ENCODE data around the gene OR11A1. TPM values are rescaled to one million over a fixed set of nuclear protein-coding genes. Genes with fewer than 3 reads are reported as not detected.

OR11A1 gene
- total and polyA plus RNA-seq, 2 donors, result not detected

- H3K4me3 ChIP-seq (ENCODE audit: low read depth, low read length), result no peak overlapping the region
- WGBS, result 43% methylated on average over 1 of the region's 1 CpG
- no peaks in the 10 kb centered on the region for H3K36me3 ChIP-seq (ENCODE audit: insufficient read depth)
- H3K27ac ChIP-seq (ENCODE audit: low read depth), result no peak overlapping the region
- DNase-seq (ENCODE audit: extremely low spot score), result no peak
- H3K4me1 ChIP-seq (ENCODE audit: insufficient read depth), result no peaks in the 10 kb centered on the region
These were observed 53.1 kb downstream of the OR11A1 start for GRCh38 chr6:29403801-29404200.

GRCh38 chr6:29399525-29399924 lies 57.3 kb downstream of the OR11A1 start:
- no peaks in the 10 kb centered on the region for H3K4me1 ChIP-seq (ENCODE audit: insufficient read depth)
- no peaks in the 10 kb centered on the region for H3K36me3 ChIP-seq (ENCODE audit: insufficient read depth)
- no peak overlapping the region for H3K27ac ChIP-seq (ENCODE audit: low read depth)
- no peak overlapping the region for H3K4me3 ChIP-seq (ENCODE audit: low read depth, low read length)
- DNase-seq (ENCODE audit: extremely low spot score), result no peak
- 52% methylated on average over 2 of the region's 2 CpGs for WGBS

DNA sequence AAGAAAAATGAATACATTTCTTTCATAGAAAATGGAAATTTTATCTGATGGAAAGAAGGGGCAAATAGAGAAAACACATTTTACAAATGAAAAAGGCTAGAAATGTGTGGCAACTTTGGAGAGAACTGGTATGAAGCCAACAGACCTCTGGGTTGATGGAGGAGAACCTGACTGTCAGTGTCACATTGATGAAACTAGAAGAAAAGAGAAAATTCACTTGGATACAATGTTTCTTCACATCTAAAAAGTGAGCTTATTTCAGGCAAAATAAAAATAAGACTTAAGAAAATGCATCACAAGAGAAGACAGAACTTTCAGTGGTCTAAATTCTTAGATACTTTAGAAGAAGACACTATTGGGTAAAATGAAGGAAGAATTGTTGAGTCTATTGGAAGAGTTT lies 61.5 kb downstream of the OR11A1 start, which contains the start of gene OR12D2:
Gene OR12D2 (plus strand): TSS at position 301 of the 400 bp plus-strand sequence. CDS start 1,069 bp downstream, outside the sequence.
- Histone ChIP-seq H3K4me1 (ENCODE audit: insufficient read depth) (no peaks in the 10 kb centered on the region), H3K4me3 (ENCODE audit: low read depth, low read length) (no peak within 1 kb of the TSS), H3K36me3 (ENCODE audit: insufficient read depth) (no peaks in the 10 kb centered on the region), H3K27ac (ENCODE audit: low read depth) (no peak within 1 kb of the TSS)
- DNase-seq (ENCODE audit: extremely low spot score), result no peak

DNA sequence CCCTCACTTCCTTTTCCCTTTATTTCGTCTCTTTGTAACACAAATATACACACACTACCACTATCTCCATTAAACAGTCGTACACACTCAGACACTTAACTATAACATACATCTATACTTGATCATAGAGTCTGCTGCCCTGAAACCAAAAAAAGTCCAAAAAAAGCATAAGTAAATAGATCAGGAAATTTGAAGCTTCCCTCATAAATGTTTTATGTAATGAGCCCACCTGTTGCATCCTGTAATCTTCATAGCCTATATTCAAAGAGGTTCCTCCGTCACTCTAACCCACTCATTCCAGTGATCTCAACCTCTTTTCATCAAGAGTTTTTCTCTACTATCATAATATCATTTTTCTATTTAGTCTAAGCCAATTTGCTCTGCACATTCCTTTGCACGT lies 68.3 kb downstream of the OR11A1 start:
- DNase-seq (ENCODE audit: extremely low spot score), result no peak
- 46% methylated on average over 4 of the region's 4 CpGs for WGBS
- Histone ChIP-seq H3K4me1 (ENCODE audit: insufficient read depth) (no peaks in the 10 kb centered on the region), H3K27ac (ENCODE audit: low read depth) (no peak overlapping the region), H3K4me3 (ENCODE audit: low read depth, low read length) (no peak overlapping the region), H3K36me3 (ENCODE audit: insufficient read depth) (no peaks in the 10 kb centered on the region)

DNA sequence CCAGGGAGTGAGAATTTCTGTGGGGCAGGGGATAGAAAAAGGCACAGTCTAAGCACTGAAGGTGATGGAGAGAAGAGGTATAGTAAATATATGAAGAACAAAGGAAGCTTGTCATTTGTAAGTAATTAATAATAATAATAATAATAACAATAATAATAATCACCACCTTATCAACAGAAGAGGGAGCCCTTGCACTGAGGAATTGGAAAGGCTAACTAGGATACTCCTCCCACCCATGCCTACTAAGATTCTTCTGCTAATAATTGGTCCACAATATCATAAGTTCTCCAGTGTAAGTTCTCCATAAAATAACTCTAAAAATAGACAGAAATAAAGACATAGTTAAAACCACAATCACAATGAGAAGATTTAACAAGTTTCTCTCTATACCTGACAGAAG lies 80.9 kb downstream of the OR11A1 start:
- no peak for DNase-seq (ENCODE audit: extremely low spot score)
- H3K27ac ChIP-seq (ENCODE audit: low read depth), result no peak overlapping the region

More for the DNA sequence above, 80.9 kb downstream of the OR11A1 start:
- H3K4me3 ChIP-seq (ENCODE audit: low read depth, low read length), result no peak overlapping the region
- no peaks in the 10 kb centered on the region for H3K36me3 ChIP-seq (ENCODE audit: insufficient read depth)
- H3K4me1 ChIP-seq (ENCODE audit: insufficient read depth), result no peaks in the 10 kb centered on the region

Other genes with a start within 250 kb of the OR11A1 start
- not detected for gene OR14J1, start 155.4 kb downstream of the OR11A1 start, total RNA-seq
- not detected for gene OR14J1, start 155.4 kb downstream of the OR11A1 start, polyA plus RNA-seq
- not detected for gene OR5V1, start 88.2 kb downstream of the OR11A1 start, total RNA-seq
- not detected for gene OR5V1, start 88.2 kb downstream of the OR11A1 start, polyA plus RNA-seq
- gene OR12D3, start 81.8 kb downstream of the OR11A1 start, total RNA-seq, result not detected
- gene OR12D3, start 81.8 kb downstream of the OR11A1 start, polyA plus RNA-seq, result not detected
- gene OR12D2, start 61.4 kb downstream of the OR11A1 start, total RNA-seq, result not detected
- gene OR12D2, start 61.4 kb downstream of the OR11A1 start, polyA plus RNA-seq, result not detected
- gene OR12D1, start 42.1 kb downstream of the OR11A1 start, total RNA-seq, result not detected
- not detected for gene OR12D1, start 42.1 kb downstream of the OR11A1 start, polyA plus RNA-seq
- gene OR10C1, start 17.8 kb downstream of the OR11A1 start, total RNA-seq, result not detected
- gene OR10C1, start 17.8 kb downstream of the OR11A1 start, polyA plus RNA-seq, result not detected
- not detected for gene OR2H1, start 84 bp upstream of the OR11A1 start, total RNA-seq
- not detected for gene OR2H1, start 84 bp upstream of the OR11A1 start, polyA plus RNA-seq
- 0.32 TPM for gene MAS1L, start 30.9 kb upstream of the OR11A1 start, total RNA-seq
- gene MAS1L, start 30.9 kb upstream of the OR11A1 start, polyA plus RNA-seq, result not detected
- gene UBD, start 102.7 kb upstream of the OR11A1 start, total RNA-seq, result 2.1 TPM
- gene UBD, start 102.7 kb upstream of the OR11A1 start, polyA plus RNA-seq, result 2.9 TPM
- not detected for gene OR2H2, start 128.1 kb upstream of the OR11A1 start, total RNA-seq
- not detected for gene OR2H2, start 128.1 kb upstream of the OR11A1 start, polyA plus RNA-seq
- 39.1 TPM for gene GABBR1, start 176.1 kb upstream of the OR11A1 start, total RNA-seq
- 39.4 TPM for gene GABBR1, start 176.1 kb upstream of the OR11A1 start, polyA plus RNA-seq
- gene MOG, start 200.0 kb upstream of the OR11A1 start, total RNA-seq, result not detected
- not detected for gene MOG, start 200.0 kb upstream of the OR11A1 start, polyA plus RNA-seq
- not detected for gene ZFP57, start 224.1 kb upstream of the OR11A1 start, total RNA-seq
- gene ZFP57, start 224.1 kb upstream of the OR11A1 start, polyA plus RNA-seq, result not detected